GM19372 (cell line): ENCODE measurements around the gene RALGPS1.

Source experiments
- ATAC-seq: cut with Tn5 transposase; IDR thresholded peaks from one replicate; pipeline ENCODE4 v1.9.1; 2021; ENCODE audit warnings: mild to moderate bottlenecking, low read depth, moderate library complexity; ENCODE audit not compliant: unreplicated experiment

Gene RALGPS1

DNA sequence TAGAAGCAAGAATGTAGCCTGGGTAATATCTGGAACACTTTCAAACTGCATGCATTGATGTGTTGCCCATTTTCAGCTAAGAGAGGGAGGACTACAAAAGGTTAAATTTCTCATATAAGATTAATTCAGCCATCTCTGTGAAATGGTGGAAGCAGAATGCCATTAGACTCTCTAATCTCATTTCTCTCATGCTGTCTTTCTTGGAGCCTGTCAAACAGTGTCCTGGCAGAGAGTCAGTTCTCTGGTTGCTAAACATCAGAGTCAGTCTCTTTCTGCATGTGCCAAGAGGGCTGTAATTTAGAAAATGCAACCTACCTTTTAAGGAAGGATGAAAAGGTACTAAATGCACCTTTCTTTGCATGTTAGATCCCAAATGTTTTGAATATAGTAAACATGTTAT is 349.1 kb downstream of the RALGPS1 start:
- ATAC-seq, result no peak

DNA sequence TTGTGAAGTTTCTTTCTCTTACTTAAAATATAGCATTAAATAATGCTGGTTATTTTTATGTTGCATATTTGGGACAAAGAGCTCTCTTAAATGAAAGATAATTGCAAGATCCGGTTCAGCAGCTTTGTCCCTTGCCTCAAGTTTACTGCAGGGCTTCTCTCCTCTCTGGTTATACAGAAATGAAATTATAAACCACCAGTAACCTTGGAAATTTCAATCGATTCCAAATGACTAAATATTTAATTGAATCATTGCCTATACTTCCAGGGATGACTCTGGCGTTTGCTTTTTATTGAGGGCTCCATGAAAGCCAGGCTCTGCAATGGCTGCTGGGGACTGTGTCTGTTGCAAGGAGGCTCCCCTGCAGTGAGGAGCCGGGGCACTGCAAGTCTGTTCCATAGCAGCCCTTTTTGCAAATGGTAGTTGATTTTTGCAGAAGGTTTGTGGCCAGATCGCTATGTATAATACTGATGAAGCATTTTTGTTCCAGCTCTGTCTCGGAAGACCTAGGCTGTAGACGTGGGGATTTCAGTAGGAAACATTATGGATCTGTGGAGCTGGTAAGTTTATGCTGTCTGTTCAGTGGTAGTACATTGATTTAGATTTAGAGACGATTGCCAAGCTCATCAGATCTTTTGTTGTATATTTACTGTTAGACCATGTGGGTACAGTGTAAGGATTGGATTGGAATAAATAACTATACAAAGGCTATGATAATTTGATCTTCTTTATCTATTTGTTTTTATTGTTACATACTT is 350.1 kb downstream of the RALGPS1 start, which contains the start of gene GARNL3:
Gene GARNL3 (plus strand): TSS at position 313 of the 758 bp plus-strand sequence. CDS start 104 bp downstream, at position 417.
- no peak for ATAC-seq

DNA sequence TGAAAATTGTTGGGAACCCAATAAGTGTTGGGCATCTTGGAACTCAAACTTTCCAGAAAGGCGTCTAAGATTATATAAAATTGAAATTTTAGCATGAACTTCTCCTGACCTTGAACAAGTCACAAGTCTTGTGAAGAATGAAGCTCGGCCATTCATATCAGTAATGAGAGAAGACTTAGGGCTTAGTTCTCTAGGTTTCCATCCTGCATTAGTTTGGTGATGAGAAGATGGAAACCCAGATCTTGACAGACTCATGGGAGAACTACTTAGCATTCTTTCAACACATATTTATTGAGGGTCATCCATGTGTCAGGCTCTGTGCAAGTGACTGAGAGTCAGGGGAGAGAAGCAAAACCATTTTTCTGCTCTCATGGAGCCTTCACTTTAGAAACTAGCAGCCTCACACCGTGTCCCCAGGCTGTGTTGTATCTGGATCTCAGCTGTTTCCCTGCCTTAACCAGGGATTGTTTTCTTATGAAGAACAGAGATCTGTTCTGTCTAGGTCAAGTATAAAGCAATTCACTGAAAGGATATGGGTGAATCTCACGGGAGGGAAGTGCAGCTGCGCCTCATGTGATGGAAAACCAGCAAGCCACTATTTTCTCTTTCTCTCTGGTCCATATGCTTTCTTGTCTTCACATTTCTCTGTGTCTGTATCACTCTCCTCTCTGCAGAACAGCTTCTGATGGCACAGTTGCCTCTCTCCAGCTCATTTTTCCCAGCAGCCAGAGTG is 353.4 kb downstream of the RALGPS1 start:
- ATAC-seq, result no peak

DNA sequence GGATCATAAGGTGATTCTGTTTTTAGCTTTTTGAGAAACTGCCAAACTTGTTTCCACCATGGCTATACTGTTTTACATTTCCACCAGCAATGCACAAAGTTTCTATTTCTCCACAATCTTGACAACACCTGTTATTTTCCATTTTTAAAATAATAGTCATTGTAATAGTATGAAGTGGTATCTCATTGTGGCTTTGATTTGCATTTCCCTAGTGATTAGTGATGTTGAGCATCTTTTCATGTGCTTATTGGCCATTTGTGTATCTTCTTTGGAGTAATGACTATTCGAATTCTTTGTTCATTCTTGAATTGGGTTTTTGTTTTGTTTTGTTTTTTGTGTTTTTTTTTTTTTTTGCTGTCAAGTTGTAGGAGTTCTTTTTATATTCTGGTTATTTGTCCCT is 354.9 kb downstream of the RALGPS1 start:
- ATAC-seq, result no peak
